HG03460 (cell line): ENCODE data around the gene FRMD4B.

Experiments used
- ATAC-seq: cut with Tn5 transposase; IDR thresholded peaks from one replicate; pipeline ENCODE4 v1.9.1; 2021; ENCODE audit not compliant: unreplicated experiment

Gene FRMD4B

DNA sequence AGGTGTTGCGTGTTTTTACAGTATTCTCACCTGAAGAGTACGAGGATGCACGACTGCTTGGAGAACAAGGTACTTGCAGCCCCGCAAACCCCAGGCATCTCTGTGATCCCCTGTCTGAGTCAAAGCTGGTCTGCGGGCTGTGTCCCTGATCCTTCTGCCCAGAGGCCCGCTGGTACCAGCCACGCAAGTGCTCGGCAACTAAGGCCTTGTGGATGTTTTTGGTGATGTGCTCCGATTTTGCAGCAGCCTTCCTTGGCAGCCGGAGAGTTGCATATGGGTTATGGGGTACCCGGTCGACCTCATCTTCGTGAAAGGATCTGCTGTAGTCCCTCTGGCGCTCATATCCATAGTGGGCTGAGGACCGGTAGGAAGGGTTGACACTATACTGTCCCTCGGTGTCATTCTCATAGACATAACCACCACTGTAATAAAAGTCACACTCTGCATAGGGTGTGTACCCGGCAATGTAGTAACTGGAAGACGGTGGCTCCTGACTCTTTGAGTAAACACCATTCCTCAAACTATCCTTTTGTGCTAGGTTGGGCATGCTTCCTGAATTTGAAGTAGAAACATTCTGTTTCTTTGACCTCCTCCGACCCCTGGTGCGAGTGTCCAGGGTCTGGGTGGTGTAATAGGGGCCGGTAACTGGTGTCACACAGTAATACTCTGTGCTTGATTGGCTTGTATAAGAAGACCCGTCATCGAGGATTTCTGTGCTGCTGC lies 204.9 kb downstream of the FRMD4B start:
- ATAC-seq, result no peak

- ATAC-seq, result no peak
These were observed 206.0 kb downstream of the FRMD4B start for GRCh38 chr3:69179740-69180372.

DNA sequence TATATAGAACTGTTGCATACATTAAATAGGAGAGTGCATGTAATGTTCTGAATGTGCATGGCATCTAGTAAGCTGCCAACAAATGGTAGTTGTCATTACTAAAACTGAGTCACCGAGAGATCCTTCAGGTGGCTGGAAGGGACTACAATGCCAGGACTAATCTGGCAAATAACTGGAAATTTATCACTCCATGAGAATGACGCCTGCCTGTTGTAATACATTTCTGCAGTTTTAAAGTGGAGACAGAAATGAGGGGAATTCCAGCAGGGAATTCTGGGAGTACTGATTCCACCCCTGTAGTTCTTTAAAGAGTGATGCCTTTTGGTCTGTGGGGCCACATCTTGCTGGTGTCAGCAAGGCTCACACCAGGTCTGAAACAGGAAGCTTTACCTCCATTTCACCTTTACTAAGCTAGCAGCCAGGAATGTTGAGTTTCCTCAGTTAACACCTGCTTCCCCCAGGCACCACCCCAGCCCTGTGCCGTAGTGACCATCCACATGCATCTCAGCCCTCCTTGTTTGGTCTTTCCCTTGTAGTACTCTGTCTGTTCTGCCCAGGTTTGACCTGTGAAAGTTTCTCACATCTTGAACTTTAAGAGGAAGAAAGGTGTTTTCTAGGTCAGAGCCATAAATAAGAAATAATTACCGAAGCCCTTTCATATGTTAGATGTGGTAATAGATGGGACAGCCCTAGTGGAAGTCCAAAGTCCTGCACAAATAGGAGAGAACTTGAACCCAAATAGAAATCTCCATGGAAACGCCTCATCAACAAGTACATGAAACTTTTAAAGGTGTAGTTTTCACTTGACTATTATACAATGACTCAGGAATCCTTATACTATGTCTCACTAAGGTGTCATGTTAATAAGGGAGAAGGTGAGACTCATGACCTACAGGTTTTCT lies 206.8 kb downstream of the FRMD4B start:
- ATAC-seq, result no peak

GRCh38 chr3:69178082-69178481 lies 207.8 kb downstream of the FRMD4B start:
- no peak for ATAC-seq

GRCh38 chr3:69174871-69175737 lies 210.8 kb downstream of the FRMD4B start:
- ATAC-seq, result no peak

GRCh38 chr3:69174445-69174844 lies 211.4 kb downstream of the FRMD4B start:
- ATAC-seq, result no peak

- no peak for ATAC-seq
These were observed 213.8 kb downstream of the FRMD4B start for GRCh38 chr3:69172058-69172457.

GRCh38 chr3:69166446-69166845 lies 219.4 kb downstream of the FRMD4B start:
- ATAC-seq, result no peak

DNA sequence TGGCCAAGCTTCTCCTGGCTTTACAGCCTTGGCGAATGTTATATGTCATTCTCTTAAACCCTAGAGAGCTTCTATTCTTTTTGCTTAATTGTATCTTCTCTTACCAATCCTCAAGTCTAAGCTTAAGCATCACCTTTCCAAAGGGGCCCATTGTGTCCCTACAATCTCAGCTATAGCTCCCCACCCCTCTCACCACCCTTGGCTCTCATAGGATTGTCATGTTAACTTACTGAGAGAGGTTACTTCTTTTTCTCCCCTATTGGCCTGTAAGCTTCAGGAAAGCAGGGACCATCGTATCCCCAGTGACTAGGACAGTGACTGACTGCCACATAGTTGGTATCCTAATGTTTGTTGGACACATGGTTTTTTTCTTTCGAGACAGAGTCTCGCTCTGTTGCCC lies 220.1 kb downstream of the FRMD4B start:
- ATAC-seq, result no peak

- ATAC-seq, result no peak
These were observed 221.6 kb downstream of the FRMD4B start for GRCh38 chr3:69164296-69164695.

DNA sequence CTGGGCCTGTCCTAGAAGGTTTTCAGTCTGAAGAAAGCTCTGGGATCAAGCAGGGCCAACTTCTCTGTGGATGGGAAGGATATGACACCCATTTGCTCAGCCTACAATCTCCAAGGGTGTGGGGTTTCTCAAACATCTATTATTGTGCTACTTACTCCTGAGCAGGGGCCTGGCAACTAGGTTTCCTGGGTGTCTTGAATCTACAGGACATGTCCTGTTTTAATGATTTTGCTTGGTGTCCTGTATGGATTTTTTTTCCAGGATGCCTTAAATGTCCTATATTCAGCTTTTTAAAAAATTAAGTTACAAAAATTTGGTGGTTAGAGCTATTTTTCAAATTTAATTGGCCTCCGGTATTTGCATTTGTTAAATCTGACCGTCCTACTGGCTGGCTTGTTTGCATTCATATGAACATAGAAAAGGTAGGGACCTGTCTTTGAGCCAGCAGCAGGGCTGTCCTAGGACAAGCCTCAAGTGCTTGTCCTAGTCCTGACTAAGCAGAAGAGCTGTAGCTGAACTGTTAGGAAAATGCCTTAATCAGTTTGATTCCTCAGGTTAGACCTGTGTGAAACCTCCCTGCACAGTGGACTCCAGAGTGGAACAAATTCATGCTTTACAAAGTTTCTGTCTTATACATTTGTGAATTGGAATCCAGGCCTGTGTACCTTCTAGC lies 223.4 kb downstream of the FRMD4B start:
- no peak for ATAC-seq

- no peak for ATAC-seq
These were observed 224.1 kb downstream of the FRMD4B start for GRCh38 chr3:69161587-69162307.

GRCh38 chr3:69160525-69160924 lies 225.4 kb downstream of the FRMD4B start:
- ATAC-seq, result no peak

GRCh38 chr3:69160107-69160506 lies 225.8 kb downstream of the FRMD4B start:
- no peak for ATAC-seq

DNA sequence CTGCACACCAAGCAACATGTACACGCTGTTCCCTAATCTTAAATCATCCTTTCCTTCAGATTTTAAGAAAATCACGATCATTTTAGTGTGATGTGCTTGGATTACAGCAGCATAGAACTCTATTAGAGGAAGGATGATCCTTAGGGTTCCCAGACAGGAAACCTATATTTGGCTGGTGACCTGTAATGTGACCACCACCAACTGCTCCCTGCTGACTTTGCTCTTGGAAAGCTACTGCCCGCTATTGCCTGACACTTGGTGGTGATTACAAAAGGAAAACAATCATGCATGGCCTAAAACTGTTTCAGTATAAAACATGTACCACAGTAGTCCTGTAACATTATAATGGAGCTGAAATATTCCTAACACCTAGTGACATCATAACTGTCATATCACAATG lies 236.3 kb downstream of the FRMD4B start:
- ATAC-seq, result no peak

GRCh38 chr3:69145688-69146087 lies 240.2 kb downstream of the FRMD4B start:
- ATAC-seq, result no peak

- ATAC-seq, result no peak
These were observed 241.2 kb downstream of the FRMD4B start for GRCh38 chr3:69144631-69145245.

GRCh38 chr3:69143612-69144011 lies 242.3 kb downstream of the FRMD4B start:
- ATAC-seq, result no peak

- ATAC-seq, result no peak
These were observed 243.0 kb downstream of the FRMD4B start for GRCh38 chr3:69142797-69143454.
